HCEC 1CT (cell line): Measurements from ENCODE around the gene SEPHS2.
"Not testable (repeated sequence)": the region's sequence is repeated elsewhere in the genome, so short reads cannot be mapped to it uniquely, and the experiment has no call there.

Experiments used
- DNase-seq: peaks from one replicate; pipeline ENCODE4 v3.0.0-alpha.2; 2017

SEPHS2 gene

DNA sequence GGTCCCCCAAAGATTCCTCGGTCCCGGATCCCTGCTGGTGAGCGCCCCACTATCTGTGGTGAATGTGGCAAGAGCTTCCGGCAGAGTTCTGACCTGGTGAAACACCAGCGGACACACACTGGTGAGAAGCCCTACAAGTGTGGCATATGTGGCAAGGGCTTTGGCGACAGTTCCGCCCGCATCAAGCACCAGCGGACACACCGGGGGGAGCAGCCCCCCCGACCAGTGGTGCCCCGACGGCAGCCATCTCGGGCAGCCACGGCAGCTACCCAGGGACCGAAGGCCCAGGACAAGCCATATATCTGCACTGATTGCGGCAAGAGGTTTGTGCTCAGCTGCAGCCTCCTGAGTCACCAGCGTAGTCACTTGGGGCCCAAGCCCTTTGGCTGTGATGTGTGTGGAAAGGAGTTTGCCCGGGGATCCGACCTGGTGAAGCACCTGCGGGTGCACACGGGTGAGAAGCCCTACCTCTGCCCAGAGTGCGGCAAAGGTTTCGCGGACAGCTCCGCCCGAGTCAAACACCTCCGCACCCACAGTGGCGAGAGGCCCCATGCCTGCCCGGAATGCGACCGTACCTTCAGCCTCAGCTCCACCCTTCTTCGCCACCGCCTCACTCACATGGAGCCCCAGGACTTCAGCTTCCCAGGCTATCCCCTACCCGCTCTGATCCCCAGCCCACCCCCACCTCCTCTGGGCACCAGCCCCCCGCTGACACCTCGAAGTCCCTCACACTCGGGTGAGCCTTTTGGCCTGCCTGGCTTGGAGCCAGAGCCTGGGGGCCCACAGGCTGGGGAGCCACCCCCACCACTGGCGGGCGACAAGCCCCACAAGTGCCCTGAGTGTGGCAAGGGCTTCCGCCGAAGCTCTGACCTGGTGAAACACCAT is 47.7 kb downstream of the SEPHS2 start:
- DNase-seq, result no peak

DNA sequence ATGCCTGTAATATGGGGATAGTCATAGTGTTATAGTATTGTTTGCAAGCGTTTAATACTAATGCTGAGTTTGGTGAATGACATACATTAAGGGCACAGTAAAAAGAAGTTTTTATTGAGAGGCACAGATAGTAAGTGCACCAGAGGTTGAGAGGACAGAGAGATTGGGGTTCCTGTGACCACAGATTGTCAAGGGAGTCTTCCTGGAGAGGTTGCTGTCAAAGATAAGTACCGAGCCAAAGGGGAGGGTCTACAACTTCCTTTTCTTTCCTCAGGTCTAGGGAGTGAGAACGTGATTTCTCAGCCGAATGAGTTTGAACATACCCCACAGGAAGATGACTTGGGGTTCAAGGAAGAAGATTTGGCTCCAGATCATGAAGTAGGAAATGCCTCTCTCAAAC is 48.6 kb downstream of the SEPHS2 start:
- no peak for DNase-seq

DNA sequence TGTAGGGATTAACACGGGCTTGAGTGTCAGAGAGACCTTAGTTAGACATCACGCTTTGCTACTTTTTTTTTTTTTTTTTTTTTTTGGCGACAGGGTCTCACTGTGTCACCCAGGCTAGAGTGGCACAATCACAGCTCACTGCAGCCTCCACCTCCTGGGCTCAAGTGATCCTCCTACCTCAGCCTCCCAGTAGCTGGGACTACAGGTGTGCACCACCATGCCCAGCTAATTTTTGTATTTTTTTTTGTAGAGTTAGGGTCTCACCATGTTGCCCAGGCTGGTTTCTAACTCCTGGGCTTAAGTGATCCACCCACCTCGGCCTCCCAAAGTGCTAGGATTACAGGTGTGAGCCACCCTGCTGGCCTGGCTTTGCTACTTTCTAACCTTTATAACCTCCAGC is 49.0 kb downstream of the SEPHS2 start:
- not testable (repeated sequence) for DNase-seq

DNA sequence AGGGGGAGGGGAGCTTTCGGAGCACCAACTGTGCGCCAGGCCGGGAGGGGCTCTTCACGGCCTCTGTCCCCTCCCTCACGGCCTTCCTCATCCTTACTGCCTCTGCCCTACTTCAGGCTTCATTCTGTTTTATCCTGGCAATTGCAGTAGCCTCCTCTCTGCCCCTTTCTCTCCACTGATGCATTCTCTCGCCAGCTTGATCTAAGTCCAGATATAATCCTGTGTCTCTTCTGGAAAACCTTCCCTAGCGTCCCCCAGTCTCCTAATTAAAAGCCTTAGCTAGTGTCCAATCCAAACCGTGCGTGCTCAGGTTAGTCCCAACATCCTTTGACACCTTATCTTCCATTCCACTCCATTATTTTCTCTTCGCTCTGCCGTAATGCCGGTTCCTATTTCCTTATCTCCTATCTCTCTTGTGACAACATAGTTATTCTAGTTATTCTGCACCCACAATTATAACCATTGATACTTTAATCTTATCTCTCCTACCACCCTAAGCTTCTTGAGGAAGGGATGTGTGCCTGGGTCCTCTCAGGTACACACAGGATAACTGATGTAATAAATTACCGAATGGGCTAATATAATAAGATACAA is 49.6 kb downstream of the SEPHS2 start:
- DNase-seq, result no peak

DNA sequence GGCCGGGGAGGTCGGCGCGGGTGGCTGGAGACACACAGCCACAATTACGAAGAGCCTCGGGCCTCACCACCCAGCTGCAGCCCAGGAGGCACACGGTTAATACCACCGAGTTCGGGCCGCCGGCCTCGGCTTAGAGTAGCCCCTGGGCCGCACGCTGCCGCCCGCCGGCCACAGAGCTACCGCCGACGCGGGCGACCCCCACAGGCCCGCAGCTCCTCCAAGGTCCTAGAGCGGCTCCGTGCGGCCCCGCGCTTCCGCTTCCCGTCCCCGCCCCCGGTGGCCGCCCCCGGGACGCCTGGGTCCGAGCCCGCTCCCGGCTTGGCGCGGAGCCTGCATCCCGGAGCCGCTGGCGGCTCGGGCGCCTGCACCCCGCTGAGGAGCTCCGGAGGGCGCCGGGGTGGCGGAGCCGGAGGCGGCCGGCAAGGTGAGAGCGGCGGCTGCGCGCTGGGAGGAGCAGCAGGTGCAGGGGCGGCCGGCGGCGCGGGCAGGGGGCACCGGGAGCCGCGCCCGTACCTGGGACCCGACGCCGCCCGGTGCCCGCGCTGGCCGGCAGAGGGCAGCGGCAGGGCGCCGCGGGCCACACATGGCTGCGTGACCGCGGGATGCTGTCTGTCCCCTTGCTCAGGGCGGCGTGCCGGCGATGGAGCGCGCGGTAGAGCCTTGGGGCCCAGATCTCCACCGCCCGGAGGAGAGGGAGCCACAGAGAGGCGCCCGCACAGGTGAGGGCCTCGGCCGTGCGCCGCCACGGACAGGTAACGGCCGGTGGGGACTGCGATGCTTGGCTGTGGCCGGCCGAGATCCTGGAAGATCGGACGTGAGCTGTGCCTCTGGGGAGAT is 50.3 kb downstream of the SEPHS2 start, which contains the start of gene ZNF48:
Gene ZNF48 (plus strand): TSS at position 266 of the 837 bp plus-strand sequence. CDS start 375 bp downstream, at position 641.
- peak; percentile 84 for DNase-seq

DNA sequence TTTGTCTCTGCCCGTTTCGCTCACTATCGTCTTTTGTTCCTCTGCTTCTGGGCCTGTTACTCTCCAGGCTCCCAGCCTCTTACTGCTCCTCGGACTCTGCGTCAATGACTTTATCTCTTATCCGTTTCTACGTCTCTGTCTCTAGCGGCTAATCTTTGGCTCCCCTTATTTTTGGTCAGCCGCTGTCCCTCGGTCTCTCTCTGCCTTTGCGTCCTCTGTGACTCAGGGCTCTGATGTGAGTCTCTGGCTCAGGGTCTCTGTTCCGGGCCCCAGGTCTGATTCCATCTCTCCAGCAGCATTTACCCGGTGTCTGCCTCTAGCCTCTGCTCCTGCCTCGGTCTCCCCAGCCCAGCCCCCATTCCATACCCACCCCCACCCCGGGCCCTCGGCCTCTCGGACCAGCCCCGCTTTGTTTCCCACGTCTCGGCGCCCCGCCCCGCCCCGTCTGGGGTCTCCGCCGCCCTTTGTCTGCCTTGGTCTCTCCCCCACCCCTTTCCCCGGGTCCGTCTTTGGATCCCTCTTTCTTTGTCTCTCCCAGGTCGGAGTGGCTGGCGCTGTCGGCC is 51.0 kb downstream of the SEPHS2 start:
- DNase-seq, result no peak
